ENCODE results near the gene SLC22A31. TPM values are rescaled to one million over a fixed set of nuclear protein-coding genes. Genes with fewer than 3 reads are reported as not detected.

The SLC22A31 gene
- total RNA-seq, 1 experiment from 2014 or later, result not detected

- intact Hi-C loops (cut with micrococcal nuclease), result no loop called here
- POLR2A ChIA-PET, result interaction anchor here (1.2 kb wide), 1 partner anchor 9 kb away, joined by 4 read pairs; no protein-coding TSS in a partner anchor
- H3K27me3 Mint-ChIP-seq (ENCODE audit: insufficient read depth, unreplicated experiment), result no peaks in the 10 kb centered on the region
Observed at GRCh38 chr16:89164847-89165680, 35.3 kb downstream of the SLC22A31 start.

GRCh38 chr16:89164436-89164835 lies 35.9 kb downstream of the SLC22A31 start:
- POLR2A ChIA-PET, result interaction anchor here (1.2 kb wide), 1 partner anchor 9 kb away, joined by 4 read pairs; no protein-coding TSS in a partner anchor
- CTCF ChIA-PET, result interaction anchor here (0.6 to 0.7 kb wide), 3 partner anchors 421 to 1169 kb away, joined by 3 read pairs; no protein-coding TSS in a partner anchor

More at GRCh38 chr16:89164847-89165680, 35.3 kb downstream of the SLC22A31 start:
- Mint-ChIP-seq H3K27ac (ENCODE audit: low read depth, unreplicated experiment) (no peak overlapping the region), H3K4me3 (ENCODE audit: unreplicated experiment) (no peak overlapping the region), H3K36me3 (ENCODE audit: insufficient read depth, unreplicated experiment) (no peaks in the 10 kb centered on the region), H3K4me1 (ENCODE audit: insufficient read depth, unreplicated experiment) (peaks cover 7% of the 10 kb centered on the region), H3K9me3 (ENCODE audit: unreplicated experiment) (no peaks in the 10 kb centered on the region)
- no peak for DNase-seq (ENCODE audit: unreplicated experiment)
- no TSS peak for BruUV-seq (replicated peaks)
- CTCF ChIA-PET, result interaction anchor here (0.6 to 0.7 kb wide), 3 partner anchors 353 to 1170 kb away, joined by 3 read pairs; no protein-coding TSS in a partner anchor
- TF ChIP-seq CTCF (IDR thresholded peaks at IDR 0.05; ENCODE audit: unreplicated experiment), result no peak

GRCh38 chr16:89163297-89163696 lies 37.0 kb downstream of the SLC22A31 start:
- CTCF ChIA-PET, result no interaction called here

More at GRCh38 chr16:89164436-89164835, 35.9 kb downstream of the SLC22A31 start:
- H3K36me3 Mint-ChIP-seq (ENCODE audit: insufficient read depth, unreplicated experiment), result no peaks in the 10 kb centered on the region
- H3K27me3 Mint-ChIP-seq (ENCODE audit: insufficient read depth, unreplicated experiment), result no peaks in the 10 kb centered on the region
- H3K4me1 Mint-ChIP-seq (ENCODE audit: insufficient read depth, unreplicated experiment), result peaks cover 7% of the 10 kb centered on the region
- BruUV-seq (replicated peaks), result no TSS peak
- H3K27ac Mint-ChIP-seq (ENCODE audit: low read depth, unreplicated experiment), result peak overlapping the region; percentile 75
- no peaks in the 10 kb centered on the region for H3K9me3 Mint-ChIP-seq (ENCODE audit: unreplicated experiment)
- no peak for DNase-seq (ENCODE audit: unreplicated experiment)
- intact Hi-C loops (cut with micrococcal nuclease), result no loop called here
- H3K4me3 Mint-ChIP-seq (ENCODE audit: unreplicated experiment), result no peak overlapping the region
- no peak for TF ChIP-seq CTCF (IDR thresholded peaks at IDR 0.05; ENCODE audit: unreplicated experiment)

More at GRCh38 chr16:89163297-89163696, 37.0 kb downstream of the SLC22A31 start:
- no peak overlapping the region for H3K27ac Mint-ChIP-seq (ENCODE audit: low read depth, unreplicated experiment)
- no peak for DNase-seq (ENCODE audit: unreplicated experiment)
- no peaks in the 10 kb centered on the region for H3K36me3 Mint-ChIP-seq (ENCODE audit: insufficient read depth, unreplicated experiment)
- no peaks in the 10 kb centered on the region for H3K9me3 Mint-ChIP-seq (ENCODE audit: unreplicated experiment)
- no peak for TF ChIP-seq CTCF (IDR thresholded peaks at IDR 0.05; ENCODE audit: unreplicated experiment)
- POLR2A ChIA-PET, result interaction anchor here (0.8 kb wide), 1 partner anchor 426 kb away, joined by 3 read pairs; no protein-coding TSS in a partner anchor
- intact Hi-C loops (cut with micrococcal nuclease), result no loop called here
- peaks cover 7% of the 10 kb centered on the region for H3K4me1 Mint-ChIP-seq (ENCODE audit: insufficient read depth, unreplicated experiment)
- no peaks in the 10 kb centered on the region for H3K27me3 Mint-ChIP-seq (ENCODE audit: insufficient read depth, unreplicated experiment)
- BruUV-seq (replicated peaks), result no TSS peak
- no peak overlapping the region for H3K4me3 Mint-ChIP-seq (ENCODE audit: unreplicated experiment)
